Endodermal cell (in vitro differentiated cells): ENCODE results near the gene DYNC2H1. TPM values are rescaled to one million over a fixed set of nuclear protein-coding genes. Genes with fewer than 3 reads are reported as not detected.

Experiments
- DNase-seq: peaks from one replicate; pipeline ENCODE4 v3.0.0-alpha.2; 2017
- H3K27ac ChIP-seq: 2 replicates; pipeline ENCODE4 v1.5.1; 2013; ENCODE audit warnings: mild to moderate bottlenecking, low read depth, low read length, moderate library complexity
- H3K27me3 ChIP-seq: 2 replicates; pipeline ENCODE4 v1.6.1; 2013; ENCODE audit warnings: mild to moderate bottlenecking, low read length, moderate library complexity; ENCODE audit not compliant: insufficient read depth, control insufficient read depth, poor library complexity, severe bottlenecking
- H3K36me3 ChIP-seq: 2 replicates; pipeline ENCODE4 v1.7.0; 2013; ENCODE audit warnings: mild to moderate bottlenecking, low read length, moderate library complexity; ENCODE audit not compliant: control insufficient read depth, insufficient read depth
- H3K4me1 ChIP-seq: one replicate; pipeline ENCODE4 v1.7.0; 2013; ENCODE audit warnings: low read length; ENCODE audit not compliant: control insufficient read depth, insufficient read depth
- H3K4me3 ChIP-seq: 2 replicates; pipeline ENCODE4 v1.5.1; 2013; ENCODE audit warnings: mild to moderate bottlenecking, low read length, moderate library complexity
- H3K9ac ChIP-seq: 2 replicates; pipeline ENCODE4 v1.6.1; 2013; ENCODE audit warnings: mild to moderate bottlenecking, low read length, moderate library complexity; ENCODE audit not compliant: poor library complexity, severe bottlenecking; ENCODE audit errors: extremely low read depth
- H3K9me3 ChIP-seq: 2 replicates; pipeline ENCODE4 v1.6.1; 2013; ENCODE audit warnings: mild to moderate bottlenecking, low read length, moderate library complexity; ENCODE audit not compliant: control insufficient read depth
- H3K27ac Mint-ChIP-seq: 2 replicates; pipeline ENCODE4 v1.8.0; 2020; ENCODE audit warnings: mixed read lengths
- H3K27me3 Mint-ChIP-seq: 2 replicates; pipeline ENCODE4 v1.8.0; 2021; ENCODE audit warnings: mild to moderate bottlenecking, mixed read lengths; ENCODE audit not compliant: insufficient read depth
- H3K36me3 Mint-ChIP-seq: 2 replicates; pipeline ENCODE4 v1.8.0; 2020; ENCODE audit warnings: low read depth, mixed read lengths
- H3K4me1 Mint-ChIP-seq: 2 replicates; pipeline ENCODE4 v1.8.0; 2020; ENCODE audit warnings: mixed read lengths
- H3K4me3 Mint-ChIP-seq: 2 replicates; pipeline ENCODE4 v1.8.0; 2020; ENCODE audit warnings: mild to moderate bottlenecking, moderate library complexity, mixed read lengths
- H3K9me3 Mint-ChIP-seq: 2 replicates; pipeline ENCODE4 v1.8.0; 2020; ENCODE audit warnings: mild to moderate bottlenecking, mixed read lengths
- CTCF ChIP-seq: fragments of 200-600 bp; sonication (generic); conservative IDR thresholded peaks from 2 replicates; pipeline ENCODE4 v1.5.0; 2021; ENCODE audit warnings: antibody characterized with exemption, mild to moderate bottlenecking
- WGBS, 2 experiments: methylation state at CpG; one replicate each; pipeline versions ENCODE4 v1.1.5 to v1.1.7; 2013; ENCODE audit warnings: missing lambda C conversion rate in 2 of 2, mixed read lengths in 1 of 2; ENCODE audit not compliant: insufficient coverage in 1 of 2, insufficient read length in 1 of 2; 5-methylcytosine and 5-hydroxymethylcytosine counted together
- total RNA-seq, 2 donors: library from RNA; stranded (reverse); fragmentation: NEBNext Ultra II Directional in 1 of 2; extraction: Animal tissue kit (Norgen Biotek cat#: 25700) in 1 of 2; gene quantifications; 2 replicates in 1 of 2; 3 replicates in 1 of 2; pipeline ENCODE4 v1.2.1, GENCODE V29; 2021

Gene DYNC2H1
- total RNA-seq, 2 donors from 2014 or later = 21.1 to 31.9 TPM

DNA sequence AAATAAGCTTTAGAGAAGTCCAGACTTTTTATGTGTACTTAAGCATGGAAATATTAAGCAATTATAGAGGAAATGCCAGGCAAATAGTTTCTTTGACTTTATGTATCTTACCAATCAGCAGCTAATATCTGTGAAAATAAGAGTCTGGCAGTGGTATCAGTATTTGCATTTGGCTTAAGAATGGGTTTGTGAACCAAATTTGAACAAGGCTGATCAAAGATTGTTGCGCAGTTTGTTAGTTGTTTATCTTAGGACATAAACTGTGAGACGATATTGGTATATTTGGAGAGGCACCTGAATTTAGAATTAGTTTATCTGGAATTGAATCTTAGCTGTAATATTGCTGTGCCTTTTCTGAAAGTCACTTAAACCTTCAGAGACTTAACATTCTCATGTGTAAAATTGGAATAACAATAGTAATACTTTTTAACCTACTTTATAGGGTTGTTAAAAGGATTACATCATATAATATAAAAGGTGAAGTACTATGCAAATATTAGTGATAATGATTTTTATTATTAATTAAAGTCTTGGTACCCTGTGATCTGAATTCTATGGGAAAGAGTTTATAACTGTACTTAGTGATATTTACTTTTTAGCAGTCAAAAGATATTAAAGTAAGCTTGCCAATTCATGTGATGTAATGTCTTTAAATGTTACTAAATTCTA is 66.4 kb downstream of the DYNC2H1 start:
- no peak overlapping the region for H3K9ac ChIP-seq
- Mint-ChIP-seq H3K36me3 (peaks cover 4% of the 10 kb centered on the region), H3K27me3 (no peaks in the 10 kb centered on the region), H3K27ac (no peak overlapping the region), H3K4me3 (no peak overlapping the region), H3K4me1 (no peaks in the 10 kb centered on the region), H3K9me3 (no peaks in the 10 kb centered on the region)
- H3K4me3 ChIP-seq = no peak overlapping the region
- H3K4me1 ChIP-seq = no peaks in the 10 kb centered on the region
- H3K27ac ChIP-seq = no peak overlapping the region
- H3K9me3 ChIP-seq = no peaks in the 10 kb centered on the region
- H3K36me3 ChIP-seq = peaks cover 26% of the 10 kb centered on the region
- TF ChIP-seq CTCF = no peak
- no peak for DNase-seq
- 91 to 100% methylated on average over 1 to 2 of the region's 2 CpGs for WGBS, 2 experiments
- no peaks in the 10 kb centered on the region for H3K27me3 ChIP-seq

- no peak overlapping the region for H3K9ac ChIP-seq
- Mint-ChIP-seq H3K36me3 (no peaks in the 10 kb centered on the region), H3K4me3 (no peak overlapping the region), H3K4me1 (no peaks in the 10 kb centered on the region), H3K9me3 (no peaks in the 10 kb centered on the region), H3K27ac (no peak overlapping the region), H3K27me3 (no peaks in the 10 kb centered on the region)
- H3K9me3 ChIP-seq = peaks cover 5% of the 10 kb centered on the region
- no peak for TF ChIP-seq CTCF
- H3K36me3 ChIP-seq = peaks cover 36% of the 10 kb centered on the region
- DNase-seq = no peak
- WGBS, 2 experiments = 64 to 66% methylated on average over 3 of the region's 3 CpGs
- no peaks in the 10 kb centered on the region for H3K4me1 ChIP-seq
- H3K27me3 ChIP-seq = no peaks in the 10 kb centered on the region
- H3K27ac ChIP-seq = peak overlapping the region; percentile 13
- no peak overlapping the region for H3K4me3 ChIP-seq
Observed at GRCh38 chr11:103183981-103184611, 74.9 kb downstream of the DYNC2H1 start.

DNA sequence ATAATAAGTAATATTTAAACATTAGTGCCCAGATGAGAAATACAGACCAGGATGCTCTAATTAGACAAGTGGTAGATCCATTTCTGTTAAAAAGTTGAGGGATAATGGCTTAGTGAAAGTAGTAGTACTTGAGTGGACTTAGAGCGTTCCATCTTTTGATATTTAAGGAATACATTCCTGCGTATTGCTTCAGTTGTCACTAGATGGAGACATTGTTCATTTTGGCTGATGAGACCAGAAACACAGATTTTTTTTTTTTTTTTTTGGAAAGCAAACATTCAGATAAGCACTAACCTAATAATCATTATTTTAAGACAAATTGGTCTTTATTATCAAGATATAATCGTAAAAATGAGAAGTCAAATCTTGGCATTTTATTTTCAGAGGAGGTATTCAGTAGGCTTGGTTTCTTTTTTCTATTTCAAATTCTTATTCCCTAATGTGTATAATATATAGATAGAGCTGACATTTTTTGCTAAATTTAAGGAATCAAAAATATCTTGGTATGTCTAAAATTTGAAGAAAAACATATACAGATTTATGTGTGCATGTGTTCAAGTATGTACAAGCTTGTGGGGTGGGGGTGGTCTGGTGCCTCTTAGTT is 92.9 kb downstream of the DYNC2H1 start:
- Histone ChIP-seq H3K9ac (no peak overlapping the region), H3K4me3 (no peak overlapping the region), H3K9me3 (no peaks in the 10 kb centered on the region), H3K27ac (no peak overlapping the region), H3K36me3 (peaks cover 43% of the 10 kb centered on the region), H3K4me1 (no peaks in the 10 kb centered on the region), H3K27me3 (no peaks in the 10 kb centered on the region)
- Mint-ChIP-seq H3K27ac (no peak overlapping the region), H3K36me3 (peaks cover 10% of the 10 kb centered on the region), H3K4me1 (no peaks in the 10 kb centered on the region), H3K27me3 (no peaks in the 10 kb centered on the region), H3K9me3 (no peaks in the 10 kb centered on the region), H3K4me3 (no peak overlapping the region)
- DNase-seq = no peak
- peak; percentile 75 for TF ChIP-seq CTCF
- 88% methylated on average over 1 to 2 of the region's 3 CpGs for WGBS, 2 experiments
